Measurements from ENCODE around the gene ACAD11.

DNA sequence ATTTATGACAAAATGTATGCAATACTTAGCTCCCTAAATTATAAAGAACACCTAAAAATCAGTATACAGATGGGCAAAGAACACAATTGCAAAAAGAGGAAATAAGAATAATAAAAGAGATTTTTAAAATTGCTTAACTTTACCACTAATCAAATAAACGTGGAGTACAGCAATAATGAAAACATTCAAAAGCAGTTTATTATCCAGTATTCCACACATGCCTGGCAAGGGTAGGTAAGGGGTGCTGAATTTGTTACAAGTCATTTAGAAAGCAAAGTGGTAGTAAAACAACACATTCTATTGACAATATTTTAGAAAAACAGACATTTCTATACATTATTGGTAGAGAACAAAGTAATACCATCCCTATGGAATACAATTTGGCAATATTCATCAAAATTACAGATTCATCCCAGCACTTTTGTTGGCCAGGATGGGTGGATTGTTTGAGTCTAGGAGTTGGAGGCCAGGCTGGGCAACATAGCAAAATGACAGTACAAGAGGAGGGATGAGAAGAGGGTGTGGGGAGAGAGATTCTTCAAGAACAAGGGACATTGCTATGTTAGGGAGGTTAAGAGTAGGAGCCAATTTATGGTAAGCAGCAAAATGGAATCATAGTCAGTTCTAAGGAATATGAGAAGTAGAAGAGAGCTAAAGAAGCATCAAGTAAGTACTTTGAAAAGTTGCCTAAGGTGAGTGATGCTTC is 66.2 kb downstream of the ACAD11 start:
- no peak for TF ChIP-seq POLR2A (IDR thresholded peaks at IDR 0.05; ENCODE audit: low read length)
- no peak for TF ChIP-seq GATA1 (IDR thresholded peaks at IDR 0.05; ENCODE audit: low read depth, low read length)
